Breast epithelium (tissue), 4 donors: Measurements from ENCODE around the gene DBT. TPM values are rescaled to one million over a fixed set of nuclear protein-coding genes. Genes with fewer than 3 reads are reported as not detected.

Experiments
- DNase-seq, 2 donors: peaks; one replicate each; pipeline ENCODE4 v3.0.0-alpha.2; 2019; ENCODE audit warnings: low spot score in 2 of 2
- H3K27ac ChIP-seq, 2 donors: fragments of 200-600 bp; sonication (generic) in 1 of 2; one replicate each; pipeline ENCODE4 v1.5.1; 2016 to 2019; ENCODE audit warnings: mild to moderate bottlenecking in 1 of 2
- H3K27me3 ChIP-seq, 2 donors: fragments of 200-600 bp; sonication (generic) in 1 of 2; one replicate each; pipeline versions ENCODE4 v1.5.1 to v1.6.0; 2017 to 2019; ENCODE audit warnings: control low read depth in 1 of 2, mild to moderate bottlenecking in 1 of 2
- H3K36me3 ChIP-seq: fragments of 200-600 bp; one replicate; pipeline ENCODE4 v1.5.1; 2019
- H3K4me1 ChIP-seq, 2 donors: fragments of 200-600 bp; sonication (generic); one replicate each; pipeline ENCODE4 v1.5.1; 2016 to 2019; ENCODE audit warnings: control low read depth in 1 of 2
- H3K4me3 ChIP-seq, 3 donors: fragments of 200-600 bp; sonication (generic); 1 replicate in 2 of 3; 2 replicates in 1 of 3; pipeline ENCODE4 v1.5.1; 2016 to 2019; ENCODE audit warnings: mild to moderate bottlenecking in 3 of 3, moderate library complexity in 2 of 3
- H3K9me3 ChIP-seq, 2 donors: fragments of 200-600 bp; sonication (generic) in 1 of 2; one replicate each; pipeline ENCODE4 v1.5.1; 2016 to 2019; ENCODE audit warnings: control low read depth in 1 of 2
- POLR2A ChIP-seq: fragments of 450-650 bp; IDR thresholded peaks from one replicate; pipeline ENCODE4 v1.6.1; 2016; ENCODE audit warnings: antibody characterized with exemption, mild to moderate bottlenecking, moderate library complexity
- POLR2AphosphoS5 ChIP-seq, 3 donors: sonication (generic); formaldehyde crosslinking; IDR thresholded peaks; one replicate each; pipeline ENCODE4 v1.6.1; 2017; ENCODE audit warnings: antibody characterized with exemption in 3 of 3
- intact Hi-C: fragments of 100-400 bp; cut with DNase I; formaldehyde crosslinking; loops from one replicate; pipeline ENCODE4 v1.15.1; 2023; ENCODE audit warnings: low total_unique reads
- total RNA-seq, 3 donors: library from RNA; depleted of rRNA; stranded (reverse); fragments of >200 nt; gene quantifications; one replicate each; pipeline ENCODE4 v1.1.0, GENCODE V29; 2016
- TF ChIP-seq, protein P1 (sequence below), 3 donors: fragments of 450-650 bp; IDR thresholded peaks; one replicate each; pipeline ENCODE4 v1.5.1; 2016 to 2017; ENCODE audit warnings: antibody characterized with exemption in 3 of 3, mild to moderate bottlenecking in 3 of 3, moderate library complexity in 3 of 3

The DBT gene
- total RNA-seq, 3 donors from 2014 or later, result 6.9 to 11.0 (median 9.1) TPM

DNA sequence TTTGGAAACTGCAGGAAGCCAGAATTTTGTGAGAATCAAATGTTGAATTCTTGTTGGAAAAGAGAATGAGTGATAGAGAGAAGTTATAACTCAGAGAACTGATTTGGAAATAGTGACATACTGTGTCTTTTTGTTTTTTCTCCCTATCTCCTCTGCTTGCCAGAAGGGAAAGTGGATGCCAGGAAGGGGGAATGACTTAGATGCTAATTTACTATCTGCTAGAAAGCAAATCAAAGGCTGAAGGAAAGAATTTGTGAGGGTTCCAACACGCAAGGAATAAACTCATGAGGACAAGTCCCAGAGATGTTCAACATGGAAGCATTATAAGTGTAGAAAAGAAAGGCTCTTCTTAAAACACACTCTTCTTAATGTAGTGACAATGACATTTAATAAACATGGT is 51.0 kb downstream of the DBT start:
- intact Hi-C loops, result no loop called here
- Histone ChIP-seq H3K27me3 (no peaks in the 10 kb centered on the region), H3K9me3 (no peaks in the 10 kb centered on the region), H3K4me1 (no peaks in the 10 kb centered on the region), H3K4me3 (no peak overlapping the region), H3K27ac (no peak overlapping the region), H3K36me3 (peaks cover 8% of the 10 kb centered on the region)
- DNase-seq, result no peak
- TF ChIP-seq POLR2A, result no peak
- no peak for TF ChIP-seq POLR2AphosphoS5 (IDR thresholded peaks at IDR 0.05)
- TF ChIP-seq, protein P1, sequence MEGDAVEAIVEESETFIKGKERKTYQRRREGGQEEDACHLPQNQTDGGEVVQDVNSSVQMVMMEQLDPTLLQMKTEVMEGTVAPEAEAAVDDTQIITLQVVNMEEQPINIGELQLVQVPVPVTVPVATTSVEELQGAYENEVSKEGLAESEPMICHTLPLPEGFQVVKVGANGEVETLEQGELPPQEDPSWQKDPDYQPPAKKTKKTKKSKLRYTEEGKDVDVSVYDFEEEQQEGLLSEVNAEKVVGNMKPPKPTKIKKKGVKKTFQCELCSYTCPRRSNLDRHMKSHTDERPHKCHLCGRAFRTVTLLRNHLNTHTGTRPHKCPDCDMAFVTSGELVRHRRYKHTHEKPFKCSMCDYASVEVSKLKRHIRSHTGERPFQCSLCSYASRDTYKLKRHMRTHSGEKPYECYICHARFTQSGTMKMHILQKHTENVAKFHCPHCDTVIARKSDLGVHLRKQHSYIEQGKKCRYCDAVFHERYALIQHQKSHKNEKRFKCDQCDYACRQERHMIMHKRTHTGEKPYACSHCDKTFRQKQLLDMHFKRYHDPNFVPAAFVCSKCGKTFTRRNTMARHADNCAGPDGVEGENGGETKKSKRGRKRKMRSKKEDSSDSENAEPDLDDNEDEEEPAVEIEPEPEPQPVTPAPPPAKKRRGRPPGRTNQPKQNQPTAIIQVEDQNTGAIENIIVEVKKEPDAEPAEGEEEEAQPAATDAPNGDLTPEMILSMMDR (IDR thresholded peaks at IDR 0.05), result no peak

DNA sequence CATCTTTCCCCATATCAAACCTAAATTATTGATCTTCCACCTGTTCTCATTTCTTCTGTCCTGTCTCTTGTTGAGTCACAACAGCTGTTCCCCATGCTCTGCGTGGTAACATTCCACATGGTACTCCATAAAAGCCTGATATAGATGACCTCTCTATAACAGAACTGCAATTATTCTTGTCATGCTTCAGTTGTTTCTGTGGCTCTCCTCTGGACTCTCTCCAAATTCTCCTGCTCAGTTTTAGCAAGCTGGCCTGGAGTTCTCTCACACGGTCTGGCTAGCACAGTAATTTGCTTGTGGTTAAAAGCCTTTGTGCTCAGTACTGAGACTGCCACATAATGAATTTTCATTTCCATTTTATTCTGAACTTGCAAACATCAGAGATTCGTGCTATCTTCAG is 61.0 kb downstream of the DBT start:
- no peaks in the 10 kb centered on the region for H3K4me1 ChIP-seq
- DNase-seq, result no peak
- no peaks in the 10 kb centered on the region for H3K9me3 ChIP-seq
- no peaks in the 10 kb centered on the region for H3K27me3 ChIP-seq
- TF ChIP-seq POLR2A, result no peak
- no peak for TF ChIP-seq POLR2AphosphoS5 (IDR thresholded peaks at IDR 0.05)
- TF ChIP-seq, protein P1 (IDR thresholded peaks at IDR 0.05), result no peak
- H3K36me3 ChIP-seq, result no peaks in the 10 kb centered on the region
- intact Hi-C loops, result no loop called here
- peak overlapping the region; percentile 28 to 64 for H3K27ac ChIP-seq
- H3K4me3 ChIP-seq, result no peak overlapping the region

DNA sequence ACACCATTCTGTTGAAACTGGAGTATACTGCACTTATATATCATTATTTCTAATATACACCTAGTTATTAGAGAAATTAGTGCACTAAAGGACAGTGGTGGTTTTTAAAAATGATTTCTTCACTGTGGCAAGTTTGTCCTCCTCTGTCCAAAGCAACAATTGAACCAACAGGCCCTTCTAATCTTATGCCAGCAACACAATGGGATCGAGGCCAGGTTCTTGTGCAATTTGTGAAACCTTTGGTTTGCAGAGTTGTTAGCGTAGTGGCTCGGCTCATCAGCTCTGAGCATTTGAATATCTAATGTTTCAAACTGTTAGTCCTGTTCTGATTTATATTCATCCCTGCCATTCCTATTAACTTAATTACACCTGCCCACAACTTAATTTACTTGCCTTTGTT is 61.7 kb downstream of the DBT start:
- Histone ChIP-seq H3K4me1 (no peaks in the 10 kb centered on the region), H3K4me3 (no peak overlapping the region), H3K9me3 (no peaks in the 10 kb centered on the region), H3K36me3 (no peaks in the 10 kb centered on the region), H3K27ac (peak overlapping the region; percentile 28 to 64), H3K27me3 (no peaks in the 10 kb centered on the region)
- intact Hi-C loops, result no loop called here
- peak in 1 of 2 donors; percentile 37 for DNase-seq
- no peak for TF ChIP-seq POLR2AphosphoS5 (IDR thresholded peaks at IDR 0.05)
- TF ChIP-seq, protein P1 (IDR thresholded peaks at IDR 0.05), result no peak

DNA sequence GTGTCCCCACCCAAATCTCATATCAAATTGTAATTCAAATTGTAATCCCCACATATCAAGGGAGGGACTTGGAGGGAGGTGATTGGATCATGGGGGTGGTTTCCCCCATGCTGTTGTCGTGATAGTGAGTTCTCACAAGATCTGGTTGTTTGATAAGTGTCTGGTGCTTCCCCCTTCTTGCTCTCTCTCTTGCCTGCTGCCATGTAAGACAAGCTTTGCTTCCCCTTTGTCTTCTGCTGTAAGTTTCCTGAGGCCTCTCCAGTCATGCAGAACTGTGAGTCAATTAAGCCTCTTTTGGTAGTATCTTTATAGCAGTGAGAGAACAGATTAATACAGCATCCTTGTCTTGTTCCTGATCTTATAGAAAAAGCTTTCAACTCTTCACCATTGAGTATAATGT is 65.1 kb downstream of the DBT start:
- H3K9me3 ChIP-seq, result no peaks in the 10 kb centered on the region
- intact Hi-C loops, result no loop called here

DNA sequence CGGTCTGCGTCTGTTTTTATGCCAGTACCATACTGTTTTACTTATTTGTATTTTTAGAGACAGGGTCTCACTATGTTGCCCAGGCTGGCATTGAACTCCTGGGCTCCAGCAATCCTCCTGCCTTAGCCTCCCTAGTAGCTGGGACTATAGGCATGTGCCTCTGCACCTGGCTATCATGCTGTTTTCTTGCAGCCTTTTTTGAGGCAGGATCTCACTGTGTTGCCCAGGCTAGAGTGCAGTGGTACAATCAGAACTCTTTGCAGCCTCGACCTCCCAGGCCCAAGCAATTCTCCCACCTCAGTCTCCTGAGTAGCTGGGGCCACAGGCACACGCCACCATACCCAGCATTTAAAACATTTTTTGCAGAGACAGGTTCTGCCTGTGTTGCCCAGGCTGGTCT is 66.3 kb downstream of the DBT start:
- Histone ChIP-seq H3K27me3 (no peaks in the 10 kb centered on the region), H3K4me1 (no peaks in the 10 kb centered on the region), H3K36me3 (no peaks in the 10 kb centered on the region), H3K27ac (no peak overlapping the region), H3K9me3 (no peaks in the 10 kb centered on the region), H3K4me3 (no peak overlapping the region)
- no peak for DNase-seq
- TF ChIP-seq POLR2AphosphoS5 (IDR thresholded peaks at IDR 0.05) (no peak), POLR2A (no peak)
- TF ChIP-seq, protein P1 (IDR thresholded peaks at IDR 0.05), result no peak
- intact Hi-C loops, result no loop called here

More for the DNA sequence above, 65.1 kb downstream of the DBT start:
- no peaks in the 10 kb centered on the region for H3K27me3 ChIP-seq
- no peak for TF ChIP-seq POLR2AphosphoS5 (IDR thresholded peaks at IDR 0.05)
- TF ChIP-seq, protein P1 (IDR thresholded peaks at IDR 0.05), result no peak
- no peak for TF ChIP-seq POLR2A
- H3K4me3 ChIP-seq, result no peak overlapping the region
- H3K36me3 ChIP-seq, result no peaks in the 10 kb centered on the region
- no peaks in the 10 kb centered on the region for H3K4me1 ChIP-seq
- no peak for DNase-seq
- H3K27ac ChIP-seq, result no peak overlapping the region
